Activated naive CD8-positive, alpha-beta T cell treated with anti-CD3 and anti-CD28 coated beads for 36 hours (primary cell): ENCODE results near the gene ZNF423. TPM values are rescaled to one million over a fixed set of nuclear protein-coding genes. Genes with fewer than 3 reads are reported as not detected.

ENCODE experiments used
- DNase-seq: peaks from one replicate; pipeline ENCODE4 v3.0.0; 2021
- H3K27ac Mint-ChIP-seq: one replicate; pipeline ENCODE4 v1.8.0; 2022; ENCODE audit warnings: mild to moderate bottlenecking, moderate library complexity, mixed read lengths
- H3K27me3 Mint-ChIP-seq: one replicate; pipeline ENCODE4 v1.8.0; 2022; ENCODE audit warnings: mild to moderate bottlenecking, mixed read lengths
- H3K36me3 Mint-ChIP-seq: one replicate; pipeline ENCODE4 v1.8.0; 2021; ENCODE audit warnings: mild to moderate bottlenecking, mixed read lengths
- H3K4me1 Mint-ChIP-seq: one replicate; pipeline ENCODE4 v1.8.0; 2021; ENCODE audit warnings: mixed read lengths
- H3K4me3 Mint-ChIP-seq: one replicate; pipeline ENCODE4 v1.8.0; 2022; ENCODE audit warnings: mild to moderate bottlenecking, moderate library complexity, mixed read lengths
- H3K9me3 Mint-ChIP-seq: one replicate; pipeline ENCODE4 v1.8.0; 2022; ENCODE audit warnings: mixed read lengths
- total RNA-seq, 2 experiments: library from RNA; stranded (reverse); gene quantifications; one replicate each; pipeline ENCODE4 v1.2.3, GENCODE V29; 2021

The ZNF423 gene
- total RNA-seq, 2 experiments from 2014 or later, result not detected

GRCh38 chr16:49608779-49609178 lies 247.1 kb downstream of the ZNF423 start:
- H3K36me3 Mint-ChIP-seq, result no peaks in the 10 kb centered on the region
- H3K4me1 Mint-ChIP-seq, result no peaks in the 10 kb centered on the region
- DNase-seq, result no peak
- peaks cover 22% of the 10 kb centered on the region for H3K27me3 Mint-ChIP-seq
- no peak overlapping the region for H3K27ac Mint-ChIP-seq
- no peak overlapping the region for H3K4me3 Mint-ChIP-seq
- H3K9me3 Mint-ChIP-seq, result no peaks in the 10 kb centered on the region

- H3K9me3 Mint-ChIP-seq, result no peaks in the 10 kb centered on the region
- no peaks in the 10 kb centered on the region for H3K36me3 Mint-ChIP-seq
- H3K27ac Mint-ChIP-seq, result no peak overlapping the region
- no peak for DNase-seq
- no peaks in the 10 kb centered on the region for H3K4me1 Mint-ChIP-seq
- H3K4me3 Mint-ChIP-seq, result no peak overlapping the region
- H3K27me3 Mint-ChIP-seq, result peaks cover 22% of the 10 kb centered on the region
Observed at GRCh38 chr16:49608098-49608497, 247.8 kb downstream of the ZNF423 start.

- H3K27me3 Mint-ChIP-seq, result peaks cover 22% of the 10 kb centered on the region
- no peaks in the 10 kb centered on the region for H3K9me3 Mint-ChIP-seq
- H3K4me3 Mint-ChIP-seq, result no peak overlapping the region
- no peak overlapping the region for H3K27ac Mint-ChIP-seq
- DNase-seq, result no peak
- H3K4me1 Mint-ChIP-seq, result no peaks in the 10 kb centered on the region
- H3K36me3 Mint-ChIP-seq, result no peaks in the 10 kb centered on the region
Observed at GRCh38 chr16:49605536-49606254, 250.2 kb downstream of the ZNF423 start.

GRCh38 chr16:49604602-49605001 lies 251.3 kb downstream of the ZNF423 start:
- Mint-ChIP-seq H3K4me3 (no peak overlapping the region), H3K9me3 (no peaks in the 10 kb centered on the region), H3K27me3 (peaks cover 22% of the 10 kb centered on the region), H3K36me3 (no peaks in the 10 kb centered on the region), H3K27ac (no peak overlapping the region), H3K4me1 (no peaks in the 10 kb centered on the region)
- DNase-seq, result no peak

- Mint-ChIP-seq H3K27me3 (peaks cover 16% of the 10 kb centered on the region), H3K9me3 (no peaks in the 10 kb centered on the region), H3K4me1 (no peaks in the 10 kb centered on the region), H3K4me3 (no peak overlapping the region), H3K27ac (no peak overlapping the region), H3K36me3 (no peaks in the 10 kb centered on the region)
- no peak for DNase-seq
Observed at GRCh38 chr16:49603956-49604355, 252.0 kb downstream of the ZNF423 start.

- H3K27me3 Mint-ChIP-seq, result peaks cover 7% of the 10 kb centered on the region
- H3K36me3 Mint-ChIP-seq, result no peaks in the 10 kb centered on the region
- no peak overlapping the region for H3K27ac Mint-ChIP-seq
- no peaks in the 10 kb centered on the region for H3K4me1 Mint-ChIP-seq
- H3K9me3 Mint-ChIP-seq, result no peaks in the 10 kb centered on the region
- H3K4me3 Mint-ChIP-seq, result no peak overlapping the region
- no peak for DNase-seq
Observed at GRCh38 chr16:49602976-49603310, 253.0 kb downstream of the ZNF423 start.

- no peak for DNase-seq
- H3K36me3 Mint-ChIP-seq, result no peaks in the 10 kb centered on the region
- no peak overlapping the region for H3K4me3 Mint-ChIP-seq
- no peaks in the 10 kb centered on the region for H3K4me1 Mint-ChIP-seq
- H3K27ac Mint-ChIP-seq, result no peak overlapping the region
- H3K9me3 Mint-ChIP-seq, result no peaks in the 10 kb centered on the region
- peaks cover 3% of the 10 kb centered on the region for H3K27me3 Mint-ChIP-seq
Observed at GRCh38 chr16:49602201-49602975, 253.5 kb downstream of the ZNF423 start.

GRCh38 chr16:49601576-49601975 lies 254.3 kb downstream of the ZNF423 start:
- Mint-ChIP-seq H3K36me3 (no peaks in the 10 kb centered on the region), H3K27me3 (peaks cover under 1% of the 10 kb centered on the region), H3K27ac (no peak overlapping the region), H3K4me1 (no peaks in the 10 kb centered on the region), H3K4me3 (no peak overlapping the region), H3K9me3 (no peaks in the 10 kb centered on the region)
- no peak for DNase-seq

GRCh38 chr16:49600976-49601375 lies 254.9 kb downstream of the ZNF423 start:
- no peaks in the 10 kb centered on the region for H3K36me3 Mint-ChIP-seq
- no peak for DNase-seq
- no peaks in the 10 kb centered on the region for H3K9me3 Mint-ChIP-seq
- no peak overlapping the region for H3K27ac Mint-ChIP-seq
- no peak overlapping the region for H3K4me3 Mint-ChIP-seq
- no peaks in the 10 kb centered on the region for H3K4me1 Mint-ChIP-seq
- no peaks in the 10 kb centered on the region for H3K27me3 Mint-ChIP-seq

GRCh38 chr16:49600536-49600935 lies 255.4 kb downstream of the ZNF423 start:
- Mint-ChIP-seq H3K4me3 (no peak overlapping the region), H3K27me3 (no peaks in the 10 kb centered on the region), H3K4me1 (no peaks in the 10 kb centered on the region), H3K9me3 (no peaks in the 10 kb centered on the region), H3K27ac (no peak overlapping the region), H3K36me3 (no peaks in the 10 kb centered on the region)
- DNase-seq, result no peak

GRCh38 chr16:49599704-49600103 lies 256.2 kb downstream of the ZNF423 start:
- no peak overlapping the region for H3K27ac Mint-ChIP-seq
- no peaks in the 10 kb centered on the region for H3K36me3 Mint-ChIP-seq
- no peak overlapping the region for H3K4me3 Mint-ChIP-seq
- DNase-seq, result no peak
- no peaks in the 10 kb centered on the region for H3K9me3 Mint-ChIP-seq
- H3K4me1 Mint-ChIP-seq, result no peaks in the 10 kb centered on the region
- no peaks in the 10 kb centered on the region for H3K27me3 Mint-ChIP-seq

- no peak for DNase-seq
- Mint-ChIP-seq H3K36me3 (no peaks in the 10 kb centered on the region), H3K27ac (no peak overlapping the region), H3K4me1 (no peaks in the 10 kb centered on the region), H3K27me3 (peaks cover 3% of the 10 kb centered on the region), H3K4me3 (no peak overlapping the region), H3K9me3 (no peaks in the 10 kb centered on the region)
Observed at GRCh38 chr16:49599281-49599680, 256.6 kb downstream of the ZNF423 start.

- Mint-ChIP-seq H3K9me3 (no peaks in the 10 kb centered on the region), H3K27ac (no peak overlapping the region), H3K27me3 (peaks cover 4% of the 10 kb centered on the region), H3K36me3 (no peaks in the 10 kb centered on the region), H3K4me1 (no peaks in the 10 kb centered on the region), H3K4me3 (no peak overlapping the region)
- no peak for DNase-seq
Observed at GRCh38 chr16:49598383-49599170, 257.3 kb downstream of the ZNF423 start.

- Mint-ChIP-seq H3K36me3 (no peaks in the 10 kb centered on the region), H3K4me3 (no peak overlapping the region), H3K27ac (no peak overlapping the region), H3K4me1 (peaks cover under 1% of the 10 kb centered on the region), H3K9me3 (no peaks in the 10 kb centered on the region), H3K27me3 (peaks cover 6% of the 10 kb centered on the region)
- DNase-seq, result no peak
Observed at GRCh38 chr16:49597796-49598195, 258.1 kb downstream of the ZNF423 start.

- peaks cover 7% of the 10 kb centered on the region for H3K27me3 Mint-ChIP-seq
- no peaks in the 10 kb centered on the region for H3K9me3 Mint-ChIP-seq
- DNase-seq, result no peak
- no peak overlapping the region for H3K27ac Mint-ChIP-seq
- peaks cover 2% of the 10 kb centered on the region for H3K4me1 Mint-ChIP-seq
- H3K4me3 Mint-ChIP-seq, result no peak overlapping the region
- no peaks in the 10 kb centered on the region for H3K36me3 Mint-ChIP-seq
Observed at GRCh38 chr16:49596648-49597291, 259.1 kb downstream of the ZNF423 start.
